ENCODE measurements around the gene MARCHF10.

GRCh38 chr17:62737513-62737912, 70.6 kb downstream of the MARCHF10 start:
- TF ChIP-seq CTCF (IDR thresholded peaks at IDR 0.05) (no peak), POLR2A (IDR thresholded peaks at IDR 0.05) (no peak), POLR2AphosphoS5 (IDR thresholded peaks at IDR 0.05) (no peak)

Data from breast epithelium (tissue), 3 donors.